Non-pigmented ciliary epithelial cell (primary cell): ENCODE measurements around the gene RAB3C.

Experiments used
- DNase-seq: peaks from one replicate; pipeline ENCODE4 v3.0.0-alpha.2; 2010; ENCODE audit warnings: low read depth

Gene RAB3C

GRCh38 chr5:58731641-58732040 is 148.8 kb downstream of the RAB3C start:
- DNase-seq: no peak

- DNase-seq: no peak
Observed at GRCh38 chr5:58735637-58736036, 152.8 kb downstream of the RAB3C start.

- no peak for DNase-seq
Observed at GRCh38 chr5:58736214-58736613, 153.3 kb downstream of the RAB3C start.

GRCh38 chr5:58737671-58738070 is 154.8 kb downstream of the RAB3C start:
- no peak for DNase-seq

- DNase-seq: no peak
Observed at GRCh38 chr5:58738336-58738735, 155.5 kb downstream of the RAB3C start.

GRCh38 chr5:58739051-58739450 is 156.2 kb downstream of the RAB3C start:
- DNase-seq: no peak

GRCh38 chr5:58740956-58741355 is 158.1 kb downstream of the RAB3C start:
- no peak for DNase-seq

GRCh38 chr5:58745350-58745749 is 162.5 kb downstream of the RAB3C start:
- DNase-seq: no peak

GRCh38 chr5:58746321-58746720 is 163.4 kb downstream of the RAB3C start:
- DNase-seq: no peak

GRCh38 chr5:58750036-58750435 is 167.2 kb downstream of the RAB3C start:
- no peak for DNase-seq

GRCh38 chr5:58751222-58751837 is 168.5 kb downstream of the RAB3C start:
- DNase-seq: peak; percentile 15

- no peak for DNase-seq
Observed at GRCh38 chr5:58752104-58752503, 169.2 kb downstream of the RAB3C start.

- DNase-seq: no peak
Observed at GRCh38 chr5:58753446-58753845, 170.6 kb downstream of the RAB3C start.

- DNase-seq: no peak
Observed at GRCh38 chr5:58754250-58754649, 171.4 kb downstream of the RAB3C start.

- no peak for DNase-seq
Observed at GRCh38 chr5:58755397-58755796, 172.5 kb downstream of the RAB3C start.

- DNase-seq: no peak
Observed at GRCh38 chr5:58759745-58760144, 176.9 kb downstream of the RAB3C start.

GRCh38 chr5:58760222-58760621 is 177.3 kb downstream of the RAB3C start:
- DNase-seq: no peak

- no peak for DNase-seq
Observed at GRCh38 chr5:58761407-58761806, 178.5 kb downstream of the RAB3C start.

- no peak for DNase-seq
Observed at GRCh38 chr5:58763390-58763789, 180.5 kb downstream of the RAB3C start.

- no peak for DNase-seq
Observed at GRCh38 chr5:58764199-58764598, 181.3 kb downstream of the RAB3C start.

GRCh38 chr5:58765058-58765457 is 182.2 kb downstream of the RAB3C start:
- DNase-seq: no peak

GRCh38 chr5:58767104-58767503 is 184.2 kb downstream of the RAB3C start:
- DNase-seq: no peak

- no peak for DNase-seq
Observed at GRCh38 chr5:58770136-58770535, 187.3 kb downstream of the RAB3C start.

GRCh38 chr5:58771796-58772195 is 188.9 kb downstream of the RAB3C start:
- no peak for DNase-seq
